ENCODE measurements around the gene SLC6A11.
A peak's percentile ranks its signal among the peaks of the same experiment; 100 is the strongest.

The SLC6A11 gene

DNA sequence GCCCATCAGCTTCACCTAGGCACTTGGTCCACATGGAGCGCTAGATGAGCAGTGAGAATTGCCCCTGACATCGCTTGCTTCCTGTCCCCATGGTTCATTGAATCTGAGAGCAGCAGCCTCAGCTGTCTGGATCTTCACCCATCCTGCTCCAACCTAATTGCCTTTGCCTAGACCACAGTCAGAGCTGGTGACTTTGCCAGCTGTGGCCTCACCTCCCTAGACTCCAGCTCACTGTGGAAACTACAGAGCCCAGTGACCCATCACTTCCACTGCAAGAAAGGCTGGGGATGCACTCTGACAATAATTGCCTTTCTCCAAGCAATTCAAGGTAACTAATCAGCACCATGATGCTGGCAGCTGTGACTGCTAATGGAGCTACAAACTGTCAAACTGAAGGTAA lies 145.9 kb downstream of the SLC6A11 start:
- H3K36me3 ChIP-seq (ENCODE audit: low read depth): no peaks in the 10 kb centered on the region
- H3K4me3 ChIP-seq (ENCODE audit: severe bottlenecking): no peak overlapping the region
- no peaks in the 10 kb centered on the region for H3K4me1 ChIP-seq (ENCODE audit: insufficient read depth, poor library complexity, severe bottlenecking)
- TF ChIP-seq, protein P1, sequence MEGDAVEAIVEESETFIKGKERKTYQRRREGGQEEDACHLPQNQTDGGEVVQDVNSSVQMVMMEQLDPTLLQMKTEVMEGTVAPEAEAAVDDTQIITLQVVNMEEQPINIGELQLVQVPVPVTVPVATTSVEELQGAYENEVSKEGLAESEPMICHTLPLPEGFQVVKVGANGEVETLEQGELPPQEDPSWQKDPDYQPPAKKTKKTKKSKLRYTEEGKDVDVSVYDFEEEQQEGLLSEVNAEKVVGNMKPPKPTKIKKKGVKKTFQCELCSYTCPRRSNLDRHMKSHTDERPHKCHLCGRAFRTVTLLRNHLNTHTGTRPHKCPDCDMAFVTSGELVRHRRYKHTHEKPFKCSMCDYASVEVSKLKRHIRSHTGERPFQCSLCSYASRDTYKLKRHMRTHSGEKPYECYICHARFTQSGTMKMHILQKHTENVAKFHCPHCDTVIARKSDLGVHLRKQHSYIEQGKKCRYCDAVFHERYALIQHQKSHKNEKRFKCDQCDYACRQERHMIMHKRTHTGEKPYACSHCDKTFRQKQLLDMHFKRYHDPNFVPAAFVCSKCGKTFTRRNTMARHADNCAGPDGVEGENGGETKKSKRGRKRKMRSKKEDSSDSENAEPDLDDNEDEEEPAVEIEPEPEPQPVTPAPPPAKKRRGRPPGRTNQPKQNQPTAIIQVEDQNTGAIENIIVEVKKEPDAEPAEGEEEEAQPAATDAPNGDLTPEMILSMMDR (IDR thresholded peaks at IDR 0.05; ENCODE audit: poor library complexity, severe bottlenecking): no peak
- DNase-seq (ENCODE audit: low spot score): no peak
- no peaks in the 10 kb centered on the region for H3K9me3 ChIP-seq (ENCODE audit: severe bottlenecking)
- H3K27ac ChIP-seq (ENCODE audit: poor library complexity, severe bottlenecking): no peak overlapping the region
- H3K27me3 ChIP-seq (ENCODE audit: insufficient read depth, poor library complexity, severe bottlenecking): no peaks in the 10 kb centered on the region
- no peak for ATAC-seq (ENCODE audit: low read depth)

DNA sequence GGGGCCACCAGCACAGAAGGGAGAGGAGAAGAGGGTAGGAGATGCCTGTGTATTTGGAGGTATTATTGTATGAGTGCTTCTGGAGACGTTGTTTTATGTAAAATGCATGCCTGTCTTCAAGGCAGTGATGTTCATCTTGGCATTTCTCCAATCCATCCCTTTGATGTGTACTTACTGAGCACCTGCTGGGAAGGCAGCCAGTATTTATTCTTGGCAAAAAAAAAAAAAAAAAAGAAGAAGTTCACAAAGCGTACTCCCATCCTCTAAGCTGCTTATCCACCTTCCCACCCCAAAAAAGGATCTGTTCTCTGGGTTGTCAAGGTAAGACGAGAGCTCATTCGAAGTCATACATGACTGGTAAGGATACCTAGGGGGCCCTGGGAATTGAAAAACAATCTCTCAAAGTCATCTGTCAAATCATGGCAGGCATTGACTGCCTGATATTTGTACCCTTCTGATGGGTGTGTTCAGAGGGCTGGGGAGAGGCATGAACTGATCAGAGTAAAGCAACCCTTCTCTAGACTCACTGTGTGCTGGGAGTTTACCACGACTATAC lies 146.5 kb downstream of the SLC6A11 start:
- Histone ChIP-seq H3K27ac (ENCODE audit: poor library complexity, severe bottlenecking) (no peak overlapping the region), H3K4me1 (ENCODE audit: insufficient read depth, poor library complexity, severe bottlenecking) (no peaks in the 10 kb centered on the region), H3K9me3 (ENCODE audit: severe bottlenecking) (no peaks in the 10 kb centered on the region), H3K4me3 (ENCODE audit: severe bottlenecking) (no peak overlapping the region), H3K36me3 (ENCODE audit: low read depth) (no peaks in the 10 kb centered on the region), H3K27me3 (ENCODE audit: insufficient read depth, poor library complexity, severe bottlenecking) (no peaks in the 10 kb centered on the region)
- ATAC-seq (ENCODE audit: low read depth) (no peak), DNase-seq (ENCODE audit: low spot score) (no peak)
- TF ChIP-seq, protein P1 (IDR thresholded peaks at IDR 0.05; ENCODE audit: poor library complexity, severe bottlenecking): no peak

GRCh38 chr3:10964537-10965167 lies 148.6 kb downstream of the SLC6A11 start:
- H3K36me3 ChIP-seq (ENCODE audit: low read depth): no peaks in the 10 kb centered on the region
- no peak overlapping the region for H3K4me3 ChIP-seq (ENCODE audit: severe bottlenecking)
- TF ChIP-seq, protein P1 (IDR thresholded peaks at IDR 0.05; ENCODE audit: poor library complexity, severe bottlenecking): no peak
- H3K9me3 ChIP-seq (ENCODE audit: severe bottlenecking): no peaks in the 10 kb centered on the region
- H3K27ac ChIP-seq (ENCODE audit: poor library complexity, severe bottlenecking): no peak overlapping the region
- H3K27me3 ChIP-seq (ENCODE audit: insufficient read depth, poor library complexity, severe bottlenecking): no peaks in the 10 kb centered on the region
- no peaks in the 10 kb centered on the region for H3K4me1 ChIP-seq (ENCODE audit: insufficient read depth, poor library complexity, severe bottlenecking)
- no peak for DNase-seq (ENCODE audit: low spot score)
- ATAC-seq (ENCODE audit: low read depth): 0 out of 3 replicates have a peak, but pooled peaks have one; percentile 45

DNA sequence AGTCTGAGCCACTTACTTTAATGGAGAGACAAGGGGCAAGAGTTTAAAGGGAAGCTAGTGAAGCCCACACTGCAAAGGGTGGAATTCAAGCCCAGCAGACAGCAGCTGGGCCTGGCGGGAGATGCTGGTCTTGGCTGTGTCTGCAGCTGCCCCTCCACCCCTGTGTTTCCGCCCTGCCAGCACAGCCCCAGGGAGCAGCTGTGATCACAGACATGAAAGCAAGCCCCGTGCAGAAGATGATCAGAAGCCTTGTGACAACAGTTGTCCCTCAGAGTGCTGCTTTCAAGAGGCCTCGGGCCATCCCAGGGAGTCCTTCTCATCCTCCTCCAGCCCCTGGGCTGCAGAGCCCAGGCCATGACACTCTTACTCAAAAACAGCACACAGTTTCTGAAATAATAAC lies 152.4 kb downstream of the SLC6A11 start:
- TF ChIP-seq, protein P1 (IDR thresholded peaks at IDR 0.05; ENCODE audit: poor library complexity, severe bottlenecking): no peak
- Histone ChIP-seq H3K4me1 (ENCODE audit: insufficient read depth, poor library complexity, severe bottlenecking) (no peaks in the 10 kb centered on the region), H3K36me3 (ENCODE audit: low read depth) (no peaks in the 10 kb centered on the region), H3K27me3 (ENCODE audit: insufficient read depth, poor library complexity, severe bottlenecking) (no peaks in the 10 kb centered on the region), H3K4me3 (ENCODE audit: severe bottlenecking) (no peak overlapping the region), H3K9me3 (ENCODE audit: severe bottlenecking) (no peaks in the 10 kb centered on the region), H3K27ac (ENCODE audit: poor library complexity, severe bottlenecking) (no peak overlapping the region)
- DNase-seq (ENCODE audit: low spot score) (no peak), ATAC-seq (ENCODE audit: low read depth) (no peak)

DNA sequence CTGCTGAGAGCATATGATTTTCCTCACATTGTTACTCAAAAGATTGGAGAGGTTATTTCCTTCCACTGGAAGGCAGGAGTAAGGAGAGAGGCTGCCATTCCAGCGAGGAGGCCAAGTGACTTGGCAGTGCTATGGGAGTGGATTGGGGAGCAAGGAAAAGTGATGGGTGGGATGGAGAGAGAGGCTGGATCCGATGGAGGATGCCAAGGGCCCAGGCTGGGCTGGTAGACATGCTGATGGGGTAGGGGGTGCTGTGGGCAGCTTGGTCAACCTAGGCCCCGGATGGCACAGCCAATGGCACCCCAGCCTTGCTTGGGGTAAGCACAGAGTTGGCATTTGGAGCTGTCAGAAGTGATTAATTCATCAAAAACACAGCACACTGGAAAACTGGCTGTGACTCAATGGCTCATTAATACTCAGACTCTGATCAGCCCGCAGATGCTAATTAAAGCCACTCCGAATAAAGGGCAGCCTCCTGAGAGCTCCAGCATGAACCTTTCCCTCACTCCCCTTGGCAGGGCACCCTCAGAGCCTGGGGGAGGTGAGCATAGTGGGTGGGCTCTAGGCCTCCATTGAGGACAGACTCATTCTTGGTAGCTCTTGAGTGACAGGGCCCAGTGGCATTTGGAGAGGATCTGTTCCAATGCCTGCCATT lies 154.4 kb downstream of the SLC6A11 start:
- no peak for ATAC-seq (ENCODE audit: low read depth)
- H3K4me3 ChIP-seq (ENCODE audit: severe bottlenecking): no peak overlapping the region
- TF ChIP-seq, protein P1 (IDR thresholded peaks at IDR 0.05; ENCODE audit: poor library complexity, severe bottlenecking): no peak
- no peaks in the 10 kb centered on the region for H3K4me1 ChIP-seq (ENCODE audit: insufficient read depth, poor library complexity, severe bottlenecking)
- H3K27ac ChIP-seq (ENCODE audit: poor library complexity, severe bottlenecking): no peak overlapping the region
- H3K9me3 ChIP-seq (ENCODE audit: severe bottlenecking): no peaks in the 10 kb centered on the region
- no peak for DNase-seq (ENCODE audit: low spot score)
- H3K27me3 ChIP-seq (ENCODE audit: insufficient read depth, poor library complexity, severe bottlenecking): no peaks in the 10 kb centered on the region
- H3K36me3 ChIP-seq (ENCODE audit: low read depth): no peaks in the 10 kb centered on the region

Data from RWPE2 (cell line).